GM21381 (cell line): ENCODE measurements around the gene ABCA6.

Experiments used
- ATAC-seq: cut with Tn5 transposase; IDR thresholded peaks from one replicate; pipeline ENCODE4 v1.9.1; 2021; ENCODE audit warnings: mild to moderate bottlenecking, moderate library complexity; ENCODE audit not compliant: unreplicated experiment

Gene ABCA6

DNA sequence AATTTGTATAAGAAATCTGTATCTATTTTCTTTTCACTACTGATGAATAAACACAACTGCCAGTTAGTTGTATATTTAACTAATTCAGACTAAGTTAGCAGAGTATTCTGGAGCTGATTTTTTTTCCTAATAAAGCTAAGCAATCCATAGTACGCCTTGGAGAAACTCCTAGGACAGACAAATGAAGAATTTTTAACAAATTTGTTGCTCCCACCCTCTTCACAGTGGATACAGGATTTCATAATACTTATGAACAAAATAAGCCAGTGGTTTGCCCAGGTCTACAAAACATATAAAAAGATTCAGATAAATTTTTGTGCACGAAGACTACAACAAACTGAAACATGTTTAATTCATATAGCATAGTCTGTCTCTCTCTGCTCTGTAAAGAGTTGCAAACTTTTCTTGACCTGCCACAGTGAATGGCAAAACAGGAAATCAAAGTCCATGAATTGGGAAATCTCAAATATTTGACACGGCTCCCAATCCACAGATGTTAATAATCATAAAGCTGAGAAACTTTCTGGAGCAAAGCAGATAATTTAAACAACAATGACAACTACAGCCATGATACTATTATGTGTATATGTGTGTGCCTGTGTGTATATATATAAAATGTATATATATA, 594 bp upstream of the ABCA6 start:
- ATAC-seq: no peak

DNA sequence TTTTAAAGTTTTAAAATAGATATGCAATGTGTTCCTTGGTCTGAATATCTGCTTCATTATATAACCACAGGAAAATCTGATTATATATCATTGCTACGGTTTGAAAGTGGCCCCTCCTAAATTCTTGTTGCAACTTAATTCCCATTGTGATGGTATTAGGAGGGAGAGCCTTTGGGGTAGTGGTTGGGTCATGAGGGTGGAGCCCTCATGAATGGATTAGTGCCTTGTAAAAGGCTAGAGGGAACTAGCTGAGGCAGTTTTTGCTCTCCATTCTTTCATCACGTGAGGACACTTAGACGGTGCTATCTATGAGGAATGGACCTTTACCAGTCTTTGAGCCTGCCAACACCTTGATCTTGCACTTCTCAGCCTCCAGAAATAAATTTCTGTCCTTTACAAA, 7.6 kb downstream of the ABCA6 start:
- ATAC-seq: no peak

DNA sequence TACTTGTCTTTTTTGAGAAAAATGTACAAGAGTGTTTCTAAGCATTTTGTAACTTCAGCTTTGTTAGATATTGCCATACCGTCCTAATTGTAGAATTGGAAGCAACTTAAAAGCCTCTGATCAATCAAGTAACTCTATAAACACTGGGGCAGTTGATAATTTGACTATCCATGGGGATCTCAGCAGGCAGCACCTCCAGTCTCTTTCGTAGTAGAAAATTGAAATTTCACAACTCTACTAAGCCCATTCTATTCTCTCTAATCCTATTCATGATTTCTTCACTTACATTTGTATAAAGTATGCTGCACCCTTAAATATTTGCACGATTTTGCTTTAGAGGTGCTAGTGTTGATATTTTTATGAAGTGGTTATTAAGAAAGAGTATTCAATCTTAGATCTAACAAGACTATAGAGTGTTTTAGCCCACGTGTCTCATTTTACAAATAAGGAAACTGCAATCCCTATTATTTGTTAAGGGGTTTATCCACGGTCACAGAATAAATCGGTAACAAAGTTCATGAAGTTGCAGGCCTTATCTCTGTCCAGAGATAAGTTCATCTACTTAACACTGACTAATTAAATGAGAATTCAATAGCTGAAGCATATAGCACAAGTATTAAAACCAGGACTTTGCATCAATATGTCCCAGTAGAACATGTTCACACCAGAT, 10.9 kb downstream of the ABCA6 start:
- ATAC-seq: no peak

DNA sequence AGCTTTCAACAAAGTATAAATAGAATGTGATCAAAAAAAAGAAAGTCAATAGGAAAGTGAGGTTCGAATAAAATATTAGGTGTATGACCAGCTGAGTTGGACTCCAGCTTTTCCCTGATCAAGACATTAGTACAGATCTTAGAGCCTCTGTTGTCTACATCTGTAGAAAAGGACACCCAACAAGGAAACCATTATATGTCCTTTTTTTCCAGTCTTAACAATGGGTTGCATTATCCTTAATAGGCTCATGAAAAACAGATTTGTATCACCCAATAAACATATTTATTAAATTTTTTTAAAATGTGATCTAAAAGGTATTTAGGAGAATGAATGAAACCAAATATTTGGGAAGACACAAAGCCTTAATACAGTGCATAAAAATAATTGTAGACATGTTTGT, 18.1 kb downstream of the ABCA6 start:
- no peak for ATAC-seq

DNA sequence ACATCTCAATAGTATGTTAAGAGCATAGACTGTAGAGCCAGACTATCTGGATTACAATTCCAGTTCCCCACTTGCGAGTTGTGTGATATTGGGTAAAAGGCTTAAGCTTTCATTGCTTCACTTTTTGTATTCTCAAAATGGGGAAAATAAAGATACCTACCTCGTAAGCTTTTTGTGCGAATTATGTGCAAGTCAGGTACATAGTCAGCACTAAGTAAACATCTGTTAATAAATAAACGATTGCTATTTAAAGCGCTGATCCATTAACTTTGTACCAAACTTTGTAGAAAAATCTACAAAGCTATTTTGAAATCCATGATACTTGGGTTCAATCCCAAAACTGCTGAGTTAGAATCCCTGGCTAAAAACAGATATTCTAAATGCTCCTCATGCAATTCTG, 19.6 kb downstream of the ABCA6 start:
- no peak for ATAC-seq

DNA sequence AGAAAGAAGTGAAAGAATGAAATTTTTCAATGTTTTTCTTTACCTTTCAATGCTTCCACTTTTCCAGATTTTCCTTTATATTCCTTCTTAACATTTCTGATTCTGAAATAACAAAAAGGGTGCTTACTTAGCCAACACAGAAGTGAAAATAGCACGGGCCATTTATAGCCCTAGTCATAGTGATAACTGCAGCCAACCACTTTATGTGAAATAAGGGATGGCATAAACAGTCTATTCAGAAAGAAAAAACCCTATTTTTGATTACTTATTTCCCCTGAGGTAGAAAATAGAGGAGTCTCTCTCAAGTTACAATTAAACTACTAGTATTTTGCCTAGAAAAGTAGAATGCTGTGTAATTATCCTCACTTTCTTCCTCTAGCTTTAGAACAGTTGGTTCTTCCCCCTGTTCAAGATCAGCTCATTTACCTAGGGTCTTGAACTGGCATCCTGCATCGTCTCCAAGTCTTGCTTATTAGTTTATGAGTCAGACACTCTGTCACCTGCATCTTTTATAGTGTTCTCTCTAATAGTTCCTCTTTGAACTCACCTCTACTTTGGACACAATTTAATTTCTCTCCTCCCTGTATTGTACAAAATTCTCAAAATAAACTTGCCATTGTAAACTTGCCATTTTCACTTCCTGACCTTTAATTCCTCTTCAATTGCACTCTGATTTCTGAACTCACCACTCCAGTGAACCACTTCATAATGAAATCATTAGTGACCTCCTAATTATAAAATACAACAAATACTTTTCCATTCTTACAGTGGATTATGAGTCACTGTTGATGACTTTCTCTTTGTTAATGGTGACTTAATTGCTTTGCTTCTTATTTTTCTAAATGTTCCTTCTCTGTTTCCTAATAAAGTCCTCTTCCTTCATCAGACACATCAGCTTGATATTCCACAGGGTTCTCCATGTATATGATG, 23.6 kb downstream of the ABCA6 start:
- ATAC-seq: peak; percentile 42

DNA sequence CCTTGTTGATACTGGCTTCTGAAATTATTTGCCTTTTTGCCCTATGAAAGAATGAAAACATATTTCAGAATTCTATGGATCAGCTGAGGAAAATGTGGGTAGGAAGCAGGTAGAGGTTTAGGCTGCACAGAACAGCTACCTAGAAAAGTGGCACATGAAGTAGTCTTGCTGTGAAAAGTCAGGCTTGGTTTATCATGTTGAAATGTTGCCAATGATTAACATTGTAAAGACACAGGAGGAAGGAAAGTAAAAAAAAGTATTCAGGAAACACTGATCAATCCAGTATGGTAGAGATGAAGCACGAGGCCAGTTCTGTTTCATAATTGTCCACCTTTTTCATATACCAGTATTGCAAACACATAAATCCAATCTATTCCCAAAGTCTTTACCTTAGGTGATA, 29.9 kb downstream of the ABCA6 start:
- ATAC-seq: no peak

DNA sequence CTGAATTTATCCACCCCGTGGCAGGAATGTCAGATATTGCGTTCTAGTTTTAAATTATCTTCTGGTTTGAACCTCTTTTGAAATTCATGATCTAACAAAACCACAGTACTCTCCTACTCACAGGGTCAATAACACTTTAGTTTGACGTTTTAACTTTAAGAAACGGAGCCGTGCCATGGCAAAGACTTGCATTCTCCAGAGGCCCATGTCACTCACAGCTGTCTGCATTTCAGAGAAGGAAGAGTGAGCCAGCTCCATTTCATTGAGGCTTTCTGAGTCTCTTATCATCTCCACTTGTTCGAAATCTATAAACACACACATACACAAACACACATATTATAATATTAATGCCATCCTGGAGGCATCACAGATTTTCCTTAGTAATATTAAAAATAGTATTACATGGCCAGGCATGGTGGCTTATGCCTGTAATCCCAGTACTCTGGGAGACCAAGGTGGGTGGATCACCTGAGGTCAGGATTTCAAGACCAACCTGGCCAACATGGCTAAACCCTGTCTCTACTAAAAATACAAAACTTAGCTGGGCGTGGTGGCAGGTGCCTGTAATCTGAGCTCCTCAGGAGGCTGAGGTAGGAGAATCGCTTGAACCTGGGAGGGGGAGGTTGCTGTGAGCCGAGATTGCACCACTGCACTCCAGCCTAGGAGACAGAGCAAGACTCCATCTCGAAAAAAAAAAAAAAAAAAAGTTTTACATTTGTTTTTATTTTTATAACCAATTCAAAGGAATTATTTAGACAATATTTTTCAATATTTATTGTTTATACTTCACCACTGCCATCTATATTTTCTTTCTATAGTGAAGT, 35.6 kb downstream of the ABCA6 start:
- ATAC-seq: no peak

DNA sequence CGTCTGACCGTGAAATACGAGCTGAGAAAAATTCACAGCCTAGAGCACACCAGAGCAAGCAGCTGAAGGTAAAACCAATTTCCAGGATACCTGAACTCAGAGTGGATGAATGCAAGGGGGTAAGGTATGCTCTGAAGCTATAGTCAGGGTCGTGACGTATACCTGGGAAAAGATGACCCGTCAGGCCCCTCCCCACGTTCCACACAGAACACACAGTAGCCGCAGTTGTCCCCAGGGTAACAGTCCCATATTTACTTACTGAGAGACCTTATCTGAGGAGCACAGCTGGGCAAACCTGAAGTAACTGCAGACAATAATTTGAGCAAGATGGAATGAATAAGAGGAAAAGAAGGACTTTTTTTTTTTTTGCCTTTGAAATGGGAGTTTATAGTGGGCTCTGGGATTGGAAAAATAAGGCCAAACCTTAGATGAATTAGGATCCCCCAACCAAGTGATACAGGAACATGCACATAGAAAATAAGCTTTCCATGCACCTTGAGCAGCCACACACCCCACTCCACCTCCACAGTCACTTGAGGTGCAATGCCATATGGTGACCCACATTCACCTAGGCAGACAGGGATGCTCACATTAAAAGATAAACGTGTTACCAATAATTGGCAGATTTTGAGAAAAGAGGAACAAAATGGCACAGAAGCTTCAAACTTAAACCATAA, 38.0 kb downstream of the ABCA6 start:
- no peak for ATAC-seq

DNA sequence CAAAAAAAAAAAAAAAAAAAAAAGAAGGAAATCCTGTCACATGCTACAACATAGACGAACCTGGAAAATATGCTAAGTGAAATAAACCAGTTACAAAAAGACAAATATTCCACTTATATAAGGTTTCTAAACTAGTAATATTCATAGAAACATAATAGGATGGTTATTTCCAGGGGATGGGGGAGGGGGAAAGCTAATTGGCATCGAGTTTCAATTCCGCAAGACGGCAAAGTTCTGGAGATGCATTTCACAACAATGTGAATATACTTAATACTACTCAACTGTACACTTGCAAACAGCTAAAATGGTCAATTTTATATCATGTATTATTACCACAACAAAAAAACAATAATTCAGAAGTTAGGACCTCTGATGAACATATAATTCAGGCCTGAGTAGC, 43.1 kb downstream of the ABCA6 start:
- no peak for ATAC-seq

DNA sequence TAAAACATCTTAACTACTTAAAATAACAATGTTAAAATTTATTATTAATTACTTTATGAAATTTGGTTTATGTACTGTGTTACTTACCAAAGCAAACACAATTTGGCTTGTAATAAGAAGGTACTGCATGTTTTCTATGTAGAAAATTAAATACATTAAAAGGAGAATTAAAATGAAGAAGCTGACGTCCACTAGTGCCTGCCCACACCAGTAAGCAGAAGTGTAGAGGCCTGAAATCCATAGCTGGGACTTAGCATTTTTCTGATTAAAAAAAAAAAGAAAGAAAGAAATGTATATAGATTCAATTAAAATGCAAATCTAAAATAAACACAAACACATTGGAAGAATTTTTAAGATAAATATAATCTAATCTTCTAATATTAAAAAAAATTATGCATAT, 45.2 kb downstream of the ABCA6 start:
- ATAC-seq: no peak

DNA sequence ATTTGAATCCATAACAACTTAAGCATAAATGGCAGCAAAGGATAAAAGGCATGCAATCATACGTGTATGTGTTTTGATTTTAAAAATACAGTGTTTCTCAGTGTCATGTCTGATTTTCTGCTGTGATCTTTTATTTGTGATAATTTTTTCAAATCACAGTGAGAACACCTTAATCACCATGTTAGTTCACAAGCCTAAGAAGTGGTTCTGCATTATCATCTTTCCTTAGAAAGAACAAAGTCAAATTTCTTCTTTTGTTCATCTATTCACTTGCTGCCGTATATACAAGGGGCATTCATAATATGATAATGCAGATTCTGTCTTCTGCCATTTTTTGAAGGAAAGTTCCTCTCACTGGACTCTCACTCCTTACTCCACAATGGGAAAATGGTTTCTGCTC, 47.7 kb downstream of the ABCA6 start:
- ATAC-seq: no peak

DNA sequence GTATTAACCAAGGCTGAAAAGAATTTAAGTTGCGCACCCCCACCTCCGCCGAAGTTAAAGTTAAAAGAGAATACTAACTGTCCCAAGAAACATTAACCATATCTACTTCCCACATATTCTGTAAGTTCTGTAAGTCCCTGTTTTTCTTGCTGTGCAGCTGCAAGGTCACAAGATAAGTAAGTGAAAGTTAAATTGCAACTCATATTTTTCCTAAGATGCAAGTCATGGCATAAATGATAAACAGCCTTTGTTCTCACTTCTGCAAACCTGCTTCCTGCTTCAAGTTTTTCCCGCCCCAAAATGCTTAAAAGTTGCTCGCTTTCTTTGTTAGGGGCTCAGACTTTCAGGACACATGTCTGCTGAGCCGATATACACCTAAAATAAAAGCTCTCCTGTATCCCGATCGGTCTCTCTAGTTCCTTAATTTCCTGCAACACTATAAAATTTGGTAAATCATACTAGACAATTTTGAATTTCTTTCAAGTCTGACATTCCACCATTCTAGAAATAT, 48.4 kb downstream of the ABCA6 start:
- no peak for ATAC-seq

DNA sequence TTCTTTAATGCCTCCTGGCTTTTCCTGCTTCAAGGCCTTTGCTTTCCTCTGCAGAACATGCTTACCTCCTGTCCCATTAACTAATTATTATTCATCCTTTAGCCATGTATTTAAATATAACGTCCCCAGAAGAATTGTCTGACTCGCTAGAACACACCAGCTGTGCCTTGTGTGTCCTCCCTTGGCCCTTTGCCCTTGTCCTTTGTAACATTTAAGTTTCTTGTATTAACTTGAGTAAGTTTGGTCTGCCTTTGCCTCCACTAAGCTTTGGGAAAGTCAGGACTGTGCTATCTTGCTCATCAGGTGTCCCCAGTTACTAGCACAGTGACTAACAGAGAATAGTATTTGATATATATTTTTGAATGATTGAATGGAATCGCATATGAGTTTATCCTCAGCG, 51.3 kb downstream of the ABCA6 start:
- ATAC-seq: no peak

DNA sequence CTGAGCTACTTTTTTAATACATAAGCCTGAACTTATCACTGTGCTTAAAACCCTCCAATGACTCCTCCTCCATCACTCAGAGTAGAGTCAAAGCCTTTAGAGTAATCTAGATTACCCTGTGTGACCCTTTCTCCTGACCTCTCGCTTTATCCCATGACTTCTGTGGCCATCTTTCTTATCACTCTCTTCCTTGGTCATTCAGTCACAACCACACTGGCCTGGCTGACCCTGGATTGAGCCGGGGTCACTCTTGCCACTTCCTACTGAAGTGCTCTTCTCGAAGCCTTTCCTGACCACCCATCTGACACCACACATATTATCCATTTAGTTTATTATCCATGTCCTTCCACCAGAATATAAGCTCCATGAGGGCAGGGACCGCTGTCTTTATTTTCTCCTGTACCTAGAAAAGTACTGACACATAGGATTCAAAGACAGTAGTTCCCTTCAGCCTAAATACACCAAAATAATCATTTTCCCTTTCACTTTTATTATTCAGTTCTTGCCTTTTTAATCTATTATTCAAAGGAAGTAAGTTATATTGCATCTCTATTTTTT, 53.0 kb downstream of the ABCA6 start:
- ATAC-seq: no peak

DNA sequence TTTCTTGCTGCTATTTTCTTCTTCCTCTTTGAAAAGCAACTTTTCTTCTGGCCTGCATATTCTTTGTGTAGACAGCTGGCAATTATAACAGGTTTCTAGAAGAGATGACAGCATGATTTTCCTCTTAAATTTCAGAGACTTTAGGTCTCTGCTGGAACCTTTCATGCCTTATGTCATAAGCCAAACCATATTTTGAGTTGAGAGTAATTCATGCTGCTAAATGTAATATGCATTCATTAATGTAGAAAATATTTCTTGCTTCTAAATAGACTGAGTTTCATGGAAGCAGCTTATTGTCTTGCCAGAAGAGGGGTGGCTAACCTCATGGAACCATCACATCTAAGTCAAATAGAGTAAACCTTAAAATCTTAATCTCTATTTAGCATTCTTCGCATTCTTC, 55.1 kb downstream of the ABCA6 start:
- ATAC-seq: no peak

DNA sequence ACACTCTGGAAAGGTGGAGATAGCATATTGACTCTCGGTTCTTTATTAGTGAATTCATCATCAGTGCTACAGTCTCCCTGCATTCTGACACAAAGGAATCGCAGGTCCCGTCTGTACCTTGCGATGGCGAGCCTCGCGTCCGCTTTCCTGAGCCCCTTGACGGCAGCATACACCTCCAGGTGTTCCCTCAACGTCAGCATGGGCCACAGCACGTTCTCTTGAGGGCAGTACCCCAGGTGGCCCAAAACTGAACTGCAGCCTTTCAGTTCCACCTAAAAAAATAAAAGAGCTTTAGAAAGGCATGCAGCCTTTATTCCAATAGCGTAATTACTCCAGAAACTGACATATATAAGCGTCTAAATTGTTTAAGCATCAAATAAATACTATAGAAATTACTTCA, 56.8 kb downstream of the ABCA6 start:
- no peak for ATAC-seq

DNA sequence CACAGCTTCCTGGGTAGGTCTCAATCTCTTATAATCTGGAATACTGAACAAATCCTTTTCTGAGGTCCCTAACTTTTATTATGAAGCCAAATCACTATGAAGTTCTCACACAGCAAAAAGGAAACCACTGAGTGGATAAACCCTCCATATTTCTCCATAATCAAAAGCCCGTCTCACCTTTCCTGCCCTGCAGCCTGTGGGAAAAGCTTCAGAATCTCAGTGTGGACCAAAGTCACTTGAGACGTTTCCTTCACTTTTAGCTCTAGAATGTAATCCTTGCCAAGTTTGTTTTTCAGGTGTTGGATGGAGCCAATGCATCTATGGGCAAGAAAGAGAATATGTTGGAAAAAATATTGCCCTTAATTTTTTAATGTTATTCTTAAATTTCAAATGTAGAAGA, 59.0 kb downstream of the ABCA6 start:
- no peak for ATAC-seq

DNA sequence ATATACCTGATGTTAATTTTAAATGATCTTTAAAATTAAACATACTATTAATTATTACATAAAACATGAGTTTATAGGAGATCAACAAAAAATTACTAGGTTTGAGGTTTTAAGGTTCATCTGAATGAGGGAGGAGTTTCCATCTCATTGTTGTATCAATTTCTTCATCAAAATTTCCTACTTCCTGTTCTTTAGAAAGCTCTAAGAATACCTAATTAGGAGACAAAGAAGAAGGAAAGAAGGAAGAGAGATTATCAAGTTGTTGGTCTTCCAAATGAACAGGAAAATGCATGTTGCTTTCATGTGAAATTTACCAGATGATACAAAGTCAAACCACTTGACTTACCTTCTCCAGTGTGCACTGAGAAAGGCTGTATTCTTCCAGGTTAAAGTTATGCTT, 62.8 kb downstream of the ABCA6 start:
- no peak for ATAC-seq

DNA sequence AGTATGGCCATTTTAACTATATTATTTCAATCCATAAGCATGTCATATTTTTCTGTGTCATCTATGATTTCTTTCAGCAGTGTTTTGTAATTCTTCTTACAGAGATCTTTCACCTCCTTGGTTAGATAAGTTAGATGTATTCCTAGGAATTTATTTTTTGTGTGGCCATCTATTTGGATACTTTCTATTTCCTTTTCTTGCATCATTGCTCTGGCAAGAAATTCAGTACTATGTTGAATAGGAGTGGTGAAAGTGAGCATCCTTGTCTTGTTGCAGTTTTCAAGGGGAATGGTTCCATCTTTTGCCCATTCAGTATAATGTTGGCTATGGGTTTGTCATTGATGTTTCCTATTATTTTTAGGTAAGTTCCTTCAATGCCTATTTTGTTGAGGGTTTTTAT, 65.9 kb downstream of the ABCA6 start:
- ATAC-seq: no peak
